ENCODE data around the gene PPP2CA.

Gene PPP2CA

GRCh38 chr5:134146651-134147518 is 79.0 kb downstream of the PPP2CA start:
- no peak for DNase-seq

- DNase-seq = peak; percentile 3
These were observed 79.9 kb downstream of the PPP2CA start for GRCh38 chr5:134145779-134146581.

GRCh38 chr5:134145041-134145757 is 80.7 kb downstream of the PPP2CA start:
- no peak for DNase-seq

Data from DMS153 (cell line).